ENCODE data around the gene RGCC.

DNA sequence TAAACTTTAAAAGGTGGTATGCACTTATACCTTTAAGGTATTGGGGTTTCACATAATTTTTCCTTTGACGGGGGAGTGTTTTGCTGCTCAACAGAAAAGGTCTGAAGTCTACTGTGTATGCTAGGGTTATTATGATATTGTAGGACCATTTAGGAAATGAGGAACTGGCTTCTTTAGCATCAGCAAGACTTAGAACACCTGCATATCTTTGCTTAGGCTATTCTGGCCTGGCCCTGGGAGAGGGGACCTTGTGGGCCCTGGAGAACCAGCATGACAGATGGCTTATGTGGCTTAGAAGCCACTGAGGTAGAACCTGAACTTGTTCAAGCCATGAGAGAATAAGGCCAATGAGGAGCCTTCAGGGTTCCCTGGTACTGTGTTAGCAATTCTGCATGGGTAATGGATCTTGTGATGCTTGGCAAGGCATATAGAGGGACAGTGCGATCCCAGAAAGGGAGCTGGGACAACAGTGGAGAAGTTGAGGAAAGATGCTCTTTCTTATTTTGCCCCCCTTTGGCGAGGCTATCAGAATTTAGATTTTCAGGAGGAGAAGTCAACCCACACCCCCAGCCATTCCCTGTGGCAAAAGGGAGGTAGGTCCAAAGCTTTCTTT is 4.3 kb downstream of the RGCC start:
- TF ChIP-seq, protein P1, sequence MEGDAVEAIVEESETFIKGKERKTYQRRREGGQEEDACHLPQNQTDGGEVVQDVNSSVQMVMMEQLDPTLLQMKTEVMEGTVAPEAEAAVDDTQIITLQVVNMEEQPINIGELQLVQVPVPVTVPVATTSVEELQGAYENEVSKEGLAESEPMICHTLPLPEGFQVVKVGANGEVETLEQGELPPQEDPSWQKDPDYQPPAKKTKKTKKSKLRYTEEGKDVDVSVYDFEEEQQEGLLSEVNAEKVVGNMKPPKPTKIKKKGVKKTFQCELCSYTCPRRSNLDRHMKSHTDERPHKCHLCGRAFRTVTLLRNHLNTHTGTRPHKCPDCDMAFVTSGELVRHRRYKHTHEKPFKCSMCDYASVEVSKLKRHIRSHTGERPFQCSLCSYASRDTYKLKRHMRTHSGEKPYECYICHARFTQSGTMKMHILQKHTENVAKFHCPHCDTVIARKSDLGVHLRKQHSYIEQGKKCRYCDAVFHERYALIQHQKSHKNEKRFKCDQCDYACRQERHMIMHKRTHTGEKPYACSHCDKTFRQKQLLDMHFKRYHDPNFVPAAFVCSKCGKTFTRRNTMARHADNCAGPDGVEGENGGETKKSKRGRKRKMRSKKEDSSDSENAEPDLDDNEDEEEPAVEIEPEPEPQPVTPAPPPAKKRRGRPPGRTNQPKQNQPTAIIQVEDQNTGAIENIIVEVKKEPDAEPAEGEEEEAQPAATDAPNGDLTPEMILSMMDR (IDR thresholded peaks at IDR 0.05), result no peak
- TF ChIP-seq POLR2A (IDR thresholded peaks at IDR 0.05), result no peak
- no peak for TF ChIP-seq EP300 (IDR thresholded peaks at IDR 0.05)
